Bone marrow (tissue), 2 donors: ENCODE measurements around the gene PLPP4.

Experiments
- DNase-seq, 2 donors: peaks; one replicate each; lab custom pipeline; 2025; lab: John Stamatoyannopoulos, UW

The PLPP4 gene

GRCh38 chr10:120456626-120457430, at the start of gene PLPP4:
TSS of gene PLPP4 (plus strand) at chr10:120457227. CDS start at chr10:120457306, 79 bp downstream.
- DNase-seq, result no peak

- DNase-seq, result no peak
Measured at GRCh38 chr10:120409816-120410215, 47.2 kb upstream of the PLPP4 start.

GRCh38 chr10:120414946-120415345, 42.1 kb upstream of the PLPP4 start:
- DNase-seq, result no peak

GRCh38 chr10:120415709-120416330, 41.2 kb upstream of the PLPP4 start:
- no peak for DNase-seq

GRCh38 chr10:120420421-120420820, 36.6 kb upstream of the PLPP4 start:
- DNase-seq, result no peak

- DNase-seq, result no peak
Measured at GRCh38 chr10:120421250-120421649, 35.8 kb upstream of the PLPP4 start.

GRCh38 chr10:120422457-120422856, 34.6 kb upstream of the PLPP4 start:
- no peak for DNase-seq

GRCh38 chr10:120423431-120424197, 33.4 kb upstream of the PLPP4 start:
- peak in 1 of 2 donors; percentile 45 for DNase-seq

- no peak for DNase-seq
Measured at GRCh38 chr10:120424198-120424464, 32.9 kb upstream of the PLPP4 start.

GRCh38 chr10:120426306-120426705, 30.7 kb upstream of the PLPP4 start:
- no peak for DNase-seq

GRCh38 chr10:120428754-120429153, 28.3 kb upstream of the PLPP4 start:
- no peak for DNase-seq

GRCh38 chr10:120429395-120429794, 27.6 kb upstream of the PLPP4 start:
- DNase-seq, result no peak

- DNase-seq, result no peak
Measured at GRCh38 chr10:120431251-120431651, 25.8 kb upstream of the PLPP4 start.

- no peak for DNase-seq
Measured at GRCh38 chr10:120432209-120432608, 24.8 kb upstream of the PLPP4 start.

GRCh38 chr10:120433141-120433540, 23.9 kb upstream of the PLPP4 start:
- no peak for DNase-seq

GRCh38 chr10:120436439-120437112, 20.5 kb upstream of the PLPP4 start:
- no peak for DNase-seq

- no peak for DNase-seq
Measured at GRCh38 chr10:120437541-120437940, 19.5 kb upstream of the PLPP4 start.

- DNase-seq, result no peak
Measured at GRCh38 chr10:120451968-120452367, 5.1 kb upstream of the PLPP4 start.

GRCh38 chr10:120453319-120453718, 3.7 kb upstream of the PLPP4 start:
- DNase-seq, result no peak

GRCh38 chr10:120453886-120454285, 3.1 kb upstream of the PLPP4 start:
- DNase-seq, result no peak

GRCh38 chr10:120455004-120455403, 2.0 kb upstream of the PLPP4 start:
- no peak for DNase-seq

GRCh38 chr10:120455606-120456005, 1.4 kb upstream of the PLPP4 start:
- no peak for DNase-seq
